ENCODE results near the gene C16orf86. TPM values are rescaled to one million over a fixed set of nuclear protein-coding genes. Genes with fewer than 3 reads are reported as not detected.

Gene C16orf86, protein sequence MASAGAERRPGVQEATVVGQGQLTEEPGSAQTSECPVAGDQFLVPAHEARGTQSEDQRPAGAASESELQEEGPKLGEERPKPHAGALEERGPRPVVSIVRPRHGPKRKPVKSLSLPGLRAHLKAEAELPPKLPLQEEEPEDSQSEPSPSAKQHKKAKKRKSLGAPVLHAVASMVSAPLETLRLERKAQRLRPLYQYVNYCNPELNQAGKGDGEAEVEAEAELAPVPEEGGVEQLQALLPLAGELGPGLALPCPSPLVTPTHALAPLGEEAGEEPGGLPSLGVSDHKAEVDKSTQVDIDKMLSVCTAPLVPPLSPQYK
- 0.06 to 0.14 TPM (median 0.10 TPM) in 3 of 5 replicates, not detected in the others for total RNA-seq (2022; extraction: Qiagen RNA extraction)

DNA sequence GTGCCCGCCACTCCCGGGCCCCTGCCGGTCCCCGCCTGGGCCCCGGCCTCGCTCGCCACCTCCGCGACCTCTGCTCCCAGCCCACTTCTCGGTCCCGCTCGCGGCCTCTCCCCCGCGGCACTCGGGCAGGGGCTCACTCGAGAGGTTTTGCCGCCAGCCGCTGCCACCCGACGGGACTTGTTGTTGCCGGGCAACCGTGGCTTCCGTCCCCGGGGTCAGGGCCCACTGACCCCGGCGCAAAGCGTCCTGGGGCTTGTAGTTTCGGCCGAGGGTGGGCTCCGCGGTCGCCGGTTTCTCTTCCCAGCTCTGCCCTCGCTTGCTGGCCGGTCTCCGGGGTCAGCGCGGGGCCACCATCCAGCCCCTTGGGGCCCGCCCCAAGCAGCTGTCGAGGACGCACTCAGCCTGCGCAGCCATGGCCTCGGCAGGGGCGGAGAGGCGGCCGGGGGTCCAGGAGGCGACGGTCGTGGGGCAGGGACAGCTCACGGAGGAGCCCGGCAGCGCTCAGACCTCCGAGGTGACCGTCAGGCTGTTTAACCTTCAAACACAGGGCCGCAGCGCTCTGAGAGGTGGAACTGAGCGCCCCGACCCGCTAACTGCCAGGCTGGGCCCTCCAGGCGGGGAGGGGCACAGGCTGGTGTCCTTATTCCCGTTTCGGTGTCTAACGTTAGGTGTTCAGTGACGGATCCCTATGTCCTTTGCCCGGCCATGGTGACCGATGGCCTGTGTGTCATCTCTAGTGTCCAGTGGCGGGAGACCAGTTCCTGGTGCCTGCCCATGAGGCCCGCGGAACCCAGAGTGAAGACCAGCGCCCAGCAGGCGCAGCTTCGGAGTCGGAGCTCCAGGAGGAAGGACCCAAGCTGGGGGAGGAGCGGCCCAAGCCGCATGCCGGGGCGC lies at the start of gene C16orf86, which contains the start of gene ENKD1:
C16orf86 (plus strand) TSS at position 256 of the 894 bp plus-strand sequence; CDS start at position 413, 157 bp downstream.
ENKD1 (minus strand) TSS at position 192 of the 894 bp plus-strand sequence. CDS start 308 bp downstream, outside the sequence.

DNA sequence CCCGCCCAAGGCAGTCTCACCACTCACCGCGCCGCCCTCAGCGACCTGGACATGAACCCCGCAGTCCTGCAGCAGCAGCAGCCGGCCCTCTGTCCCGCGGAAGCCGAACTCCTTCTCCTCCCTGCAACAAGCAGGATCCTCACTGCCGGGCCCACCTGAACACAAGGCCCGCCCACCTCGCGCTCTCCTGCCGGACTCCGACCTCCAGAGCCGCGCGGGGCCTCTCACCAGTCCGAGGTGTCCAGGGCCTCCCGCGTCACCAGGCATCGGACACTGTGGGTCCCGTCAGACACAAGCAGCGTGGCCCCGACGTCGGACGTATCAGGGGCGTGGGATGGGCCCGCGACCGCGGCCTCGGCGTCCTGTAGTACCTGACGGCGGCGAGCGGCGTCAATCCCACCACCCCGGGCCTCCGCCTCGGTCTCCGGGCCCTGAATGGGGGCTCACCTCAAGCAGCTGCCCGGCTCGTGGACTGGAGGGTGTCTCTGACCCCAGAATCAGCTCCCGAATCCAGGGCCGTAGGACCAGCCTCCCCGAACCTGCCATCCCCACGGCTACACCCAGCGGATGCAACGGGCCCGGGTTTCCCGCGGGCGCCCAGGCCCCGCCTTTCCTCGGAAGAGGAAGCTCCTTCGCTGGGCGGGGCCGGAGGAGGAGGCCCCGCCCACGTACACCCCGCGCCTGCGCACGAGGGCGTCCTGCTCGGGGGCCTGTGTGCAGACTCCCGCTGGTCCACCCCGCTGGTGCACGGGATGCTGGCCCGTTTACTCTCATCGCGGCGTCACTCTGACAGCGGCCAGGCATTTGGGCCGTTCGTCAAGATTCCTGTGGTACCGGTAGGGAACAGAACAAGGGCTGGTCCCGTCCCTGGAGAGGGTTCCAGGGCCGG lies 6.7 kb upstream of the C16orf86 start, which contains the start of gene ACD:
ACD (minus strand) TSS at position 586 of the 889 bp plus-strand sequence; CDS start at position 546, 40 bp downstream.

DNA sequence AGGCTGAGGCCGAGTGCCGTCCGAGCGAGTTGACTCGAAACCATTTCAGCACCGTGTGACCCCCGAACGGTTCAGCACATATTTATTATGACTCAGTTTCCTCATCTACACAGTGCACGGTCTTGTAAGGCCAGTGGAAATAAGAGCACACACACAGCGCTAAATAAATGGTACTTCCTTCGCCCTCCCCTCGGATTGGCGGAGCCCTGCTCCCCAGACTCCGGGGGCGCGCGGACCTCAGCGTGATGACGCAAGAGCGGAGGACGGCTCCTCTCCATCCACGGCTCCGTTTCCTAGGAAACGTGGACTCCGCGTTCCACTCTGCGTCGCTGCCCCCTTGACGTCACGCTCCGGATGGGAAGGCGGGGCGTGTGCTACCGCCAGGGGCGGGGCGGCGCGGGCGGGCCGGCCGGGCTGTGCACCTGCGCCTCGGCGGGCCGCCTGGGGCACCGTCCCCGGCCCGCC lies 6.0 kb upstream of the C16orf86 start, which contains the start of gene PARD6A:
PARD6A (plus strand) TSS at position 397 of the 465 bp plus-strand sequence. CDS start 79 bp downstream, outside the sequence.

Other genes starting within 250 kb of the C16orf86 start
- gene HSD11B2, start 235.7 kb upstream of the C16orf86 start, total RNA-seq (2022; extraction: Qiagen RNA extraction) = 1.6 to 3.3 TPM (median 2.4 TPM) in 5 replicates
- gene ATP6V0D1, start 185.7 kb upstream of the C16orf86 start, total RNA-seq (2022; extraction: Qiagen RNA extraction) = 103 to 118 TPM (median 107 TPM) in 5 replicates
- 0.13 TPM in 1 of 5 replicates, not detected in the others for gene AGRP, start 183.3 kb upstream of the C16orf86 start, total RNA-seq (2022; extraction: Qiagen RNA extraction)
- gene RIPOR1, start 138.0 kb upstream of the C16orf86 start, total RNA-seq (2022; extraction: Qiagen RNA extraction) = 36.3 to 42.3 TPM (median 38.6 TPM) in 5 replicates
- 32.2 to 41.6 TPM (median 39.0 TPM) in 5 replicates for gene CTCF, start 104.3 kb upstream of the C16orf86 start, total RNA-seq (2022; extraction: Qiagen RNA extraction)
- gene CARMIL2, start 21.7 kb upstream of the C16orf86 start, total RNA-seq (2022; extraction: Qiagen RNA extraction) = 1.5 to 2.6 TPM (median 2.0 TPM) in 5 replicates
- 26.7 to 36.7 TPM (median 33.8 TPM) in 5 replicates for gene ACD, start 6.6 kb upstream of the C16orf86 start, total RNA-seq (2022; extraction: Qiagen RNA extraction)
- 1.7 to 2.8 TPM (median 2.2 TPM) in 5 replicates for gene PARD6A, start 5.9 kb upstream of the C16orf86 start, total RNA-seq (2022; extraction: Qiagen RNA extraction)
- gene ENKD1, start 64 bp upstream of the C16orf86 start, total RNA-seq (2022; extraction: Qiagen RNA extraction) = 7.4 to 10.9 TPM (median 9.7 TPM) in 5 replicates
- gene GFOD2, start 52.5 kb downstream of the C16orf86 start, total RNA-seq (2022; extraction: Qiagen RNA extraction) = 14.3 to 17.7 TPM (median 16.4 TPM) in 5 replicates
- 6.6 to 10.3 TPM (median 9.8 TPM) in 5 replicates for gene RANBP10, start 139.7 kb downstream of the C16orf86 start, total RNA-seq (2022; extraction: Qiagen RNA extraction)
- 0.25 to 0.67 TPM (median 0.52 TPM) in 5 replicates for gene TSNAXIP1, start 140.1 kb downstream of the C16orf86 start, total RNA-seq (2022; extraction: Qiagen RNA extraction)
- gene THAP11, start 175.5 kb downstream of the C16orf86 start, total RNA-seq (2022; extraction: Qiagen RNA extraction) = 26.2 to 39.1 TPM (median 37.6 TPM) in 5 replicates
- 240 to 275 TPM (median 248 TPM) in 5 replicates for gene NUTF2, start 180.1 kb downstream of the C16orf86 start, total RNA-seq (2022; extraction: Qiagen RNA extraction)
- 19.9 to 28.0 TPM (median 26.0 TPM) in 5 replicates for gene CENPT, start 180.9 kb downstream of the C16orf86 start, total RNA-seq (2022; extraction: Qiagen RNA extraction)
- 42.2 to 69.2 TPM (median 59.8 TPM) in 5 replicates for gene EDC4, start 206.2 kb downstream of the C16orf86 start, total RNA-seq (2022; extraction: Qiagen RNA extraction)
- gene NRN1L, start 218.1 kb downstream of the C16orf86 start, total RNA-seq (2022; extraction: Qiagen RNA extraction) = 0.29 to 0.32 TPM in 2 of 5 replicates, not detected in the others
- gene PSKH1, start 226.4 kb downstream of the C16orf86 start, total RNA-seq (2022; extraction: Qiagen RNA extraction) = 10.6 to 16.1 TPM (median 14.7 TPM) in 5 replicates